ENCODE measurements around the gene HOXA11. TPM values are rescaled to one million over a fixed set of nuclear protein-coding genes. Genes with fewer than 3 reads are reported as not detected.

Gene HOXA11
- total RNA-seq, 1 experiment from 2014 or later = 0.84 TPM

GRCh38 chr7:27151341-27151930 is 33.6 kb downstream of the HOXA11 start:
- H3K36me3 Mint-ChIP-seq (ENCODE audit: insufficient read depth, unreplicated experiment) = no peaks in the 10 kb centered on the region
- ChIA-PET CTCF (interaction anchor here (0.6 to 5.8 kb wide), 11 partner anchors 8 to 795 kb away, joined by 3 to 57 read pairs (median 6); no protein-coding TSS in a partner anchor), POLR2A (interaction anchor here (1.0 to 5.2 kb wide), 7 partner anchors 11 to 1207 kb away, joined by 3 to 65 read pairs (median 5); partner anchors contain the start of gene HOXA9)
- H3K4me1 Mint-ChIP-seq (ENCODE audit: insufficient read depth, unreplicated experiment) = peaks cover 16% of the 10 kb centered on the region
- no peak for TF ChIP-seq CTCF (IDR thresholded peaks at IDR 0.05; ENCODE audit: unreplicated experiment)
- DNase-seq (ENCODE audit: unreplicated experiment) = no peak
- H3K27me3 Mint-ChIP-seq (ENCODE audit: insufficient read depth, unreplicated experiment) = no peaks in the 10 kb centered on the region
- no peaks in the 10 kb centered on the region for H3K9me3 Mint-ChIP-seq (ENCODE audit: unreplicated experiment)
- H3K27ac Mint-ChIP-seq (ENCODE audit: low read depth, unreplicated experiment) = no peak overlapping the region
- BruUV-seq (replicated peaks) = no TSS peak
- no peak overlapping the region for H3K4me3 Mint-ChIP-seq (ENCODE audit: unreplicated experiment)
- intact Hi-C loops (cut with micrococcal nuclease) = no loop called here

GRCh38 chr7:27150568-27151340 is 34.3 kb downstream of the HOXA11 start:
- H3K9me3 Mint-ChIP-seq (ENCODE audit: unreplicated experiment) = no peaks in the 10 kb centered on the region

GRCh38 chr7:27149842-27150567 is 35.0 kb downstream of the HOXA11 start:
- Mint-ChIP-seq H3K4me3 (ENCODE audit: unreplicated experiment) (peak overlapping the region; percentile 79), H3K27ac (ENCODE audit: low read depth, unreplicated experiment) (peak overlapping the region; percentile 91), H3K36me3 (ENCODE audit: insufficient read depth, unreplicated experiment) (no peaks in the 10 kb centered on the region), H3K4me1 (ENCODE audit: insufficient read depth, unreplicated experiment) (peaks cover 10% of the 10 kb centered on the region), H3K27me3 (ENCODE audit: insufficient read depth, unreplicated experiment) (no peaks in the 10 kb centered on the region), H3K9me3 (ENCODE audit: unreplicated experiment) (no peaks in the 10 kb centered on the region)
- DNase-seq (ENCODE audit: unreplicated experiment) = no peak
- intact Hi-C loops (cut with micrococcal nuclease) = loop anchor here (1.0 kb wide), 1 partner anchor 11 kb away; no protein-coding TSS in a partner anchor
- CTCF ChIA-PET = interaction anchor here (0.6 to 5.8 kb wide), 24 partner anchors 9 to 1257 kb away, joined by 3 to 57 read pairs (median 4); no protein-coding TSS in a partner anchor
- no peak for TF ChIP-seq CTCF (IDR thresholded peaks at IDR 0.05; ENCODE audit: unreplicated experiment)
- POLR2A ChIA-PET = interaction anchor here (0.6 to 5.2 kb wide), 22 partner anchors 9 to 1205 kb away, joined by 3 to 65 read pairs (median 6); partner anchors contain the start of genes CBX3, HNRNPA2B1 and HOXA4
- no TSS peak for BruUV-seq (replicated peaks)

More at GRCh38 chr7:27150568-27151340, 34.3 kb downstream of the HOXA11 start:
- DNase-seq (ENCODE audit: unreplicated experiment) = peak; percentile 72
- Mint-ChIP-seq H3K4me1 (ENCODE audit: insufficient read depth, unreplicated experiment) (peaks cover 15% of the 10 kb centered on the region), H3K4me3 (ENCODE audit: unreplicated experiment) (peak overlapping the region; percentile 79), H3K27me3 (ENCODE audit: insufficient read depth, unreplicated experiment) (no peaks in the 10 kb centered on the region), H3K36me3 (ENCODE audit: insufficient read depth, unreplicated experiment) (no peaks in the 10 kb centered on the region), H3K27ac (ENCODE audit: low read depth, unreplicated experiment) (no peak overlapping the region)
- ChIA-PET CTCF (interaction anchor here (0.6 to 5.8 kb wide), 20 partner anchors 8 to 1258 kb away, joined by 3 to 57 read pairs (median 6); no protein-coding TSS in a partner anchor), POLR2A (interaction anchor here (0.6 to 5.2 kb wide), 18 partner anchors 10 to 1206 kb away, joined by 3 to 65 read pairs (median 4); partner anchors contain the start of genes CBX3, HNRNPA2B1, HOXA4 and HOXA9)
- BruUV-seq (replicated peaks) = no TSS peak
- peak; percentile 89 for TF ChIP-seq CTCF (IDR thresholded peaks at IDR 0.05; ENCODE audit: unreplicated experiment)
- intact Hi-C loops (cut with micrococcal nuclease) = loop anchor here (1.0 kb wide), 1 partner anchor 11 kb away; no protein-coding TSS in a partner anchor
